Caco-2 (cell line): ENCODE measurements around the gene RAB30. TPM values are rescaled to one million over a fixed set of nuclear protein-coding genes. Genes with fewer than 3 reads are reported as not detected.

Experiments
- BruUV-seq: library from RNA; stranded (reverse); fragments of 400-500 nt; replicated peaks from 2 replicates; lab custom pipeline; 2021; lab: Mats Ljungman, UMichigan
- CTCF ChIA-PET: fragments of 300-600 bp; sonication (Branson Sonifier 250); formaldehyde crosslinking; loops from one replicate; lab custom pipeline; 2022; ENCODE audit warnings: antibody characterized with exemption; lab: Charles Lee
- POLR2A ChIA-PET: fragments of 300-600 bp; sonication (Branson Sonifier 250); formaldehyde crosslinking; loops from one replicate; lab custom pipeline; 2022; ENCODE audit warnings: antibody characterized with exemption; lab: Charles Lee
- DNase-seq, 2 experiments: peaks; one replicate each; pipeline versions ENCODE4 v3.0.0 to v3.0.0-alpha.2; 2020 to 2022
- H3K27me3 ChIP-seq: replicated peaks from 2 replicates; pipeline ENCODE4 v1.6.0; 2011; ENCODE audit warnings: low read length; ENCODE audit not compliant: control insufficient read depth, insufficient read depth
- H3K36me3 ChIP-seq: 2 replicates; pipeline ENCODE4 v1.5.1; 2011; ENCODE audit warnings: low read length; ENCODE audit not compliant: control insufficient read depth, insufficient read depth
- H3K4me1 ChIP-seq: fragments of 250-450 bp; sonication (Bioruptor Pico); 2 replicates; pipeline ENCODE4 v1.5.1; 2020; ENCODE audit warnings: mild to moderate bottlenecking
- H3K4me3 ChIP-seq: 2 replicates; pipeline ENCODE4 v1.5.1; 2011; ENCODE audit warnings: low read depth, mild to moderate bottlenecking, control low read depth, low read length
- H3K9me3 ChIP-seq: fragments of 250-450 bp; sonication (Bioruptor Pico); 2 replicates; pipeline ENCODE4 v1.5.1; 2020; ENCODE audit warnings: mild to moderate bottlenecking, moderate library complexity
- H3K27ac Mint-ChIP-seq: one replicate; pipeline ENCODE4 v1.8.0; 2022; ENCODE audit warnings: mixed read lengths; ENCODE audit not compliant: unreplicated experiment
- H3K27me3 Mint-ChIP-seq: one replicate; pipeline ENCODE4 v1.8.0; 2022; ENCODE audit warnings: mixed read lengths; ENCODE audit not compliant: insufficient read depth, unreplicated experiment
- H3K36me3 Mint-ChIP-seq: one replicate; pipeline ENCODE4 v1.8.0; 2022; ENCODE audit warnings: mild to moderate bottlenecking, mixed read lengths; ENCODE audit not compliant: insufficient read depth, unreplicated experiment
- H3K4me1 Mint-ChIP-seq: one replicate; pipeline ENCODE4 v1.8.0; 2022; ENCODE audit warnings: low read depth, mixed read lengths; ENCODE audit not compliant: unreplicated experiment
- H3K4me3 Mint-ChIP-seq: one replicate; pipeline ENCODE4 v1.8.0; 2022; ENCODE audit warnings: mild to moderate bottlenecking, moderate library complexity, mixed read lengths; ENCODE audit not compliant: unreplicated experiment
- H3K9me3 Mint-ChIP-seq: one replicate; pipeline ENCODE4 v1.8.0; 2022; ENCODE audit warnings: mixed read lengths; ENCODE audit not compliant: unreplicated experiment
- intact Hi-C: fragments of 100-400 bp; cut with micrococcal nuclease; formaldehyde crosslinking; loops from one replicate; pipeline ENCODE4 v1.10.0; 2022; ENCODE audit not compliant: unreplicated experiment
- total RNA-seq: library from RNA; stranded (reverse); gene quantifications from 2 replicates; pipeline ENCODE4 v1.2.3, GENCODE V29; 2022
- TF ChIP-seq, protein P1 (sequence below), 2 experiments: fragments of 200-600 bp in 1 of 2; IDR thresholded peaks; 1 replicate in 1 of 2; 2 replicates in 1 of 2; pipeline versions ENCODE4 v1.5.1 to v1.8.0; 2011 to 2022; ENCODE audit warnings: antibody characterized with exemption in 1 of 2, control low read depth in 1 of 2, inconsistent platforms in 1 of 2, low read depth in 1 of 2, low read length in 1 of 2, mild to moderate bottlenecking in 1 of 2, moderate library complexity in 1 of 2; ENCODE audit not compliant: insufficient read depth in 1 of 2, severe bottlenecking in 1 of 2, unreplicated experiment in 1 of 2

The RAB30 gene
- total RNA-seq, 1 experiment from 2014 or later: 13.5 TPM

DNA sequence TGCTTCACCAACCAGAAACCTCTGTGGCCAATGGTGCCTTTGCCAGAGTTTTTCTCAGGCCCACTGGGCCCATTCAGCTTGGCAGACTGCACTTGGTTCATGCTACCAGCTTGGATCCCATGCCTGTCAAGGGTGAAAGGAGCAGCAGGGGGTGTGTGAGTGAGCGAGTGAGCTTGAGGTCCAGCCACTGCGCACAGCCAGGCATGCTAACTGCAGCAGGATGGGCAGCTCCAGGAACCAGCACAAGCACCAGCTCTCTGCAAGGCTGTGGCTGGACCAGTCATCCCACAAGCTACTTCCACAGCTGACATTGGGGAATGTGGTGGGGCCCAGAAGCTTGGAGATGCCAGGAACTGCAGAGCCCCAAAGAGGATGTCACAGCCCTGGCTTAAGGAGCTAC lies 129.3 kb downstream of the RAB30 start:
- intact Hi-C loops: no loop called here
- H3K27me3 Mint-ChIP-seq: no peaks in the 10 kb centered on the region
- H3K9me3 Mint-ChIP-seq: peaks cover 23% of the 10 kb centered on the region
- H3K4me3 Mint-ChIP-seq: no peak overlapping the region
- DNase-seq: no peak
- Histone ChIP-seq H3K36me3 (no peaks in the 10 kb centered on the region), H3K27me3 (no peaks in the 10 kb centered on the region), H3K4me1 (peaks cover 13% of the 10 kb centered on the region), H3K9me3 (peaks cover 3% of the 10 kb centered on the region; the same call in 1 of the 2 replicates), H3K4me3 (no peak overlapping the region)
- H3K4me1 Mint-ChIP-seq: no peaks in the 10 kb centered on the region
- H3K36me3 Mint-ChIP-seq: no peaks in the 10 kb centered on the region
- H3K27ac Mint-ChIP-seq: no peak overlapping the region
- TF ChIP-seq, protein P1, sequence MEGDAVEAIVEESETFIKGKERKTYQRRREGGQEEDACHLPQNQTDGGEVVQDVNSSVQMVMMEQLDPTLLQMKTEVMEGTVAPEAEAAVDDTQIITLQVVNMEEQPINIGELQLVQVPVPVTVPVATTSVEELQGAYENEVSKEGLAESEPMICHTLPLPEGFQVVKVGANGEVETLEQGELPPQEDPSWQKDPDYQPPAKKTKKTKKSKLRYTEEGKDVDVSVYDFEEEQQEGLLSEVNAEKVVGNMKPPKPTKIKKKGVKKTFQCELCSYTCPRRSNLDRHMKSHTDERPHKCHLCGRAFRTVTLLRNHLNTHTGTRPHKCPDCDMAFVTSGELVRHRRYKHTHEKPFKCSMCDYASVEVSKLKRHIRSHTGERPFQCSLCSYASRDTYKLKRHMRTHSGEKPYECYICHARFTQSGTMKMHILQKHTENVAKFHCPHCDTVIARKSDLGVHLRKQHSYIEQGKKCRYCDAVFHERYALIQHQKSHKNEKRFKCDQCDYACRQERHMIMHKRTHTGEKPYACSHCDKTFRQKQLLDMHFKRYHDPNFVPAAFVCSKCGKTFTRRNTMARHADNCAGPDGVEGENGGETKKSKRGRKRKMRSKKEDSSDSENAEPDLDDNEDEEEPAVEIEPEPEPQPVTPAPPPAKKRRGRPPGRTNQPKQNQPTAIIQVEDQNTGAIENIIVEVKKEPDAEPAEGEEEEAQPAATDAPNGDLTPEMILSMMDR (IDR thresholded peaks at IDR 0.05; ENCODE audit: insufficient read depth in 1 of 2, low read depth in 1 of 2, low read length in 1 of 2, severe bottlenecking in 1 of 2, unreplicated experiment in 1 of 2): no peak
- no TSS peak for BruUV-seq
- ChIA-PET CTCF (no interaction called here), POLR2A (interaction anchor here (0.5 kb wide), 1 partner anchor 10 kb away, joined by 3 read pairs; no protein-coding TSS in a partner anchor)

DNA sequence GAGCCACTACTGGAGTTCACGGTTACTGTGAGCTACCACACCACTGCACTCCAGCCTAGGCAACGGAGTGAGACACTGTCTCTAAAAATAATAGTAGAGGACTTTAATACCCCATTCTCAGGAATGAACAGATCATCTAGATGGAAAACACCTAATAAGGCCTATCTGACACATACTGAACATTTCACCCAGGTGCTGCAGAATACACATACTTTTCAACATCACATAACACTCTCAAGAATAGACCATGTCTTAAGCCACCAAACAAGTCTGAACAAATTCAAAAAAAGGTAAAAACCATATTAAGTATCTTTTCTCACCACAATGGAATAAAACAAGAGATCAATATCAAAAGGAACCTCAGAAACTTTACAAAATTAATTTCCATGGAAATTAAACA lies 132.2 kb downstream of the RAB30 start:
- Histone ChIP-seq H3K36me3 (no peaks in the 10 kb centered on the region), H3K4me1 (peaks cover 13% of the 10 kb centered on the region), H3K27me3 (no peaks in the 10 kb centered on the region), H3K9me3 (peaks cover 3% of the 10 kb centered on the region; the same call in 1 of the 2 replicates), H3K4me3 (no peak overlapping the region)
- H3K27ac Mint-ChIP-seq: no peak overlapping the region
- TF ChIP-seq, protein P1 (IDR thresholded peaks at IDR 0.05; ENCODE audit: insufficient read depth in 1 of 2, low read depth in 1 of 2, low read length in 1 of 2, severe bottlenecking in 1 of 2, unreplicated experiment in 1 of 2): no peak
- CTCF ChIA-PET: interaction anchor here (0.7 kb wide), 1 partner anchor 14 kb away, joined by 3 read pairs; no protein-coding TSS in a partner anchor
- POLR2A ChIA-PET: no interaction called here
- no peaks in the 10 kb centered on the region for H3K4me1 Mint-ChIP-seq
- BruUV-seq: no TSS peak
- no peaks in the 10 kb centered on the region for H3K36me3 Mint-ChIP-seq
- H3K9me3 Mint-ChIP-seq: peaks cover 23% of the 10 kb centered on the region
- intact Hi-C loops: no loop called here
- H3K27me3 Mint-ChIP-seq: no peaks in the 10 kb centered on the region
- no peak for DNase-seq
- no peak overlapping the region for H3K4me3 Mint-ChIP-seq

DNA sequence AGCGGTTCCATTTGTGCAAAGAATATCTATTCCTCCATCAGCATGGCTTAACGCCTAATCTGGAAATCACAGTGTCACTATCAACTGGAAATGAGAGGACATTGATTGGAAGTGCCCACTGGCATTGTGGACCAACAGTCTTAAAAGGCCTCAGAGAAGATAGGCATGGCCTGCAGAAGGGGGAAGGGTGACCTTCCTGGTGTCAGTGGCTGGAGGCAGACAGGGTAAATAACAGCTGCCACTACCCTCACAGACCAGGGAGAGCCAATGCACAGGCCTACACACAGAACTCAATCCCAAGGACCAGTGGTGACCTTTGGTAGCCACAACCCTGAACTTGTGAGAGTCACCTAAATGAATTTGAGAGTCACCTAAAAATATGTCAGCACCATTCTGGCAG lies 134.1 kb downstream of the RAB30 start:
- H3K27me3 ChIP-seq: no peaks in the 10 kb centered on the region
- H3K27me3 Mint-ChIP-seq: no peaks in the 10 kb centered on the region
- H3K36me3 ChIP-seq: no peaks in the 10 kb centered on the region
- TF ChIP-seq, protein P1 (IDR thresholded peaks at IDR 0.05; ENCODE audit: insufficient read depth in 1 of 2, low read depth in 1 of 2, low read length in 1 of 2, severe bottlenecking in 1 of 2, unreplicated experiment in 1 of 2): no peak
- ChIA-PET CTCF (no interaction called here), POLR2A (no interaction called here)
- DNase-seq: no peak
- BruUV-seq: no TSS peak
- no peak overlapping the region for H3K27ac Mint-ChIP-seq
- H3K4me1 Mint-ChIP-seq: no peaks in the 10 kb centered on the region
- peaks cover 12% of the 10 kb centered on the region for H3K36me3 Mint-ChIP-seq
- no peak overlapping the region for H3K4me3 ChIP-seq
- H3K4me3 Mint-ChIP-seq: no peak overlapping the region
- no peaks in the 10 kb centered on the region for H3K4me1 ChIP-seq
- H3K9me3 Mint-ChIP-seq: peaks cover 23% of the 10 kb centered on the region
- intact Hi-C loops: no loop called here
- H3K9me3 ChIP-seq: no peaks in the 10 kb centered on the region; the same call in 1 of the 2 replicates
